ENCODE measurements around the gene SPNS3.

DNA sequence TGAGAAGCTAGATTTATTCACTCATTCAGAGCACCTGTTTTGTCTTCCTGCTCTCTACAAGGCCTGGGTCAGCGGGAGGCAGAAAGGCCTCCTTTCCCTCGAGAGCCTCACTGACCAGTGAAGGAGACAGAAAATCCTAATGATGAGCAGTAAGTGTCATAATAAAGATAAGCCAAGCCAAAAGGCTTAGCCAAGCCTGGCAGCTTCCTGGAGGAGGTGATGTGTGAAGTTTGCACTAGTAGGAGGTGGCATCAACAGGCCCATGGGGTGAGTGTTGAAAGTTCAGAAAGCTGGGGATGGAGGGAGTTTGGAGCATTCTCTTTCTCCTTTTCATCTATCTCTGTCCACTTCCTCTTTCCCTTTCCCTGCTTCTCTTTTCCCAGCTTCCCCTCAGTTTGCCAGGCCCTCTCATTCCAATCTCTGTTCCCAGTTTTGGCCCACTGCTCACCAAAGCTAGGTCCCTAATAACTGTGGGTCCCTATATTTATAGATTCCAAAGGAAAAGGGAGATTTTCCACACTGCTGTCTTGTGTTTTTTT lies 16.5 kb upstream of the SPNS3 start:
- TF ChIP-seq, protein P1, sequence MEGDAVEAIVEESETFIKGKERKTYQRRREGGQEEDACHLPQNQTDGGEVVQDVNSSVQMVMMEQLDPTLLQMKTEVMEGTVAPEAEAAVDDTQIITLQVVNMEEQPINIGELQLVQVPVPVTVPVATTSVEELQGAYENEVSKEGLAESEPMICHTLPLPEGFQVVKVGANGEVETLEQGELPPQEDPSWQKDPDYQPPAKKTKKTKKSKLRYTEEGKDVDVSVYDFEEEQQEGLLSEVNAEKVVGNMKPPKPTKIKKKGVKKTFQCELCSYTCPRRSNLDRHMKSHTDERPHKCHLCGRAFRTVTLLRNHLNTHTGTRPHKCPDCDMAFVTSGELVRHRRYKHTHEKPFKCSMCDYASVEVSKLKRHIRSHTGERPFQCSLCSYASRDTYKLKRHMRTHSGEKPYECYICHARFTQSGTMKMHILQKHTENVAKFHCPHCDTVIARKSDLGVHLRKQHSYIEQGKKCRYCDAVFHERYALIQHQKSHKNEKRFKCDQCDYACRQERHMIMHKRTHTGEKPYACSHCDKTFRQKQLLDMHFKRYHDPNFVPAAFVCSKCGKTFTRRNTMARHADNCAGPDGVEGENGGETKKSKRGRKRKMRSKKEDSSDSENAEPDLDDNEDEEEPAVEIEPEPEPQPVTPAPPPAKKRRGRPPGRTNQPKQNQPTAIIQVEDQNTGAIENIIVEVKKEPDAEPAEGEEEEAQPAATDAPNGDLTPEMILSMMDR (IDR thresholded peaks at IDR 0.05; ENCODE audit: control extremely low read depth in 1 of 3, insufficient read depth in 1 of 3, low read depth in 1 of 3, low read length in 3 of 3) = no peak
- TF ChIP-seq TEAD4 (IDR thresholded peaks at IDR 0.05; ENCODE audit: low read depth, low read length) (no peak), EP300 (IDR thresholded peaks at IDR 0.05; ENCODE audit: borderline replicate concordance in 1 of 2, low read depth in 2 of 2, low read length in 2 of 2) (no peak), YY1 (IDR thresholded peaks at IDR 0.05; ENCODE audit: low read depth, low read length) (no peak), SIN3A (conservative IDR thresholded peaks at IDR 0.05 in 1 of 2, IDR thresholded peaks at IDR 0.05 in 1 of 2; ENCODE audit: low read depth in 1 of 2, low read length in 2 of 2) (no peak), GTF2F1 (IDR thresholded peaks at IDR 0.05; ENCODE audit: borderline replicate concordance, low read depth, low read length) (no peak)
- TF ChIP-seq, protein P2, sequence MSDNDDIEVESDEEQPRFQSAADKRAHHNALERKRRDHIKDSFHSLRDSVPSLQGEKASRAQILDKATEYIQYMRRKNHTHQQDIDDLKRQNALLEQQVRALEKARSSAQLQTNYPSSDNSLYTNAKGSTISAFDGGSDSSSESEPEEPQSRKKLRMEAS (IDR thresholded peaks at IDR 0.05) = no peak
